Ovary (tissue), 3 donors: ENCODE measurements around the gene CH25H.
"Not testable (repeated sequence)": the region's sequence is repeated elsewhere in the genome, so short reads cannot be mapped to it uniquely, and the experiment has no call there.

Experiments
- CTCF ChIP-seq, 3 donors: fragments of 450-650 bp in 2 of 3; fragments of 200-600 bp in 1 of 3; IDR thresholded peaks; one replicate each; pipeline versions ENCODE4 v1.5.1 to v1.8.0; 2016 to 2022; ENCODE audit warnings: antibody characterized with exemption in 3 of 3, mild to moderate bottlenecking in 1 of 3
- EP300 ChIP-seq: sonication (generic); formaldehyde crosslinking; IDR thresholded peaks from one replicate; pipeline ENCODE4 v1.6.1; 2017; ENCODE audit warnings: antibody characterized with exemption
- POLR2A ChIP-seq: fragments of 450-650 bp; IDR thresholded peaks from one replicate; pipeline ENCODE4 v1.6.1; 2017; ENCODE audit warnings: antibody characterized with exemption, mild to moderate bottlenecking, moderate library complexity
- donor health status: DM: no; HTN: no; CAD: no.

- TF ChIP-seq CTCF (IDR thresholded peaks at IDR 0.05); POLR2A; EP300: not testable (repeated sequence)
Observed at GRCh38 chr10:89191301-89191700, 15.8 kb downstream of the CH25H start.
